Loucy (cell line): Measurements from ENCODE around the gene TRMT11.

ENCODE experiments used
- H2AFZ ChIP-seq: fragments of 200-600 bp; sonication (generic); 2 replicates; pipeline ENCODE4 v1.6.0; 2016; ENCODE audit warnings: antibody characterized with exemption, mild to moderate bottlenecking, low read length, moderate library complexity
- H3F3A ChIP-seq: fragments of 200-600 bp; 2 replicates; pipeline ENCODE4 v1.6.0; 2016; ENCODE audit warnings: antibody characterized with exemption, low read depth, mild to moderate bottlenecking
- H3K27me3 ChIP-seq: fragments of 200-600 bp; sonication (generic); 2 replicates; pipeline ENCODE4 v1.6.1; 2014; ENCODE audit warnings: low read length, mild to moderate bottlenecking; ENCODE audit not compliant: insufficient read depth, poor library complexity, severe bottlenecking
- H3K36me3 ChIP-seq: fragments of 200-600 bp; sonication (generic); 2 replicates; pipeline ENCODE4 v1.6.1; 2016; ENCODE audit warnings: low read length; ENCODE audit not compliant: insufficient read depth
- H3K4me1 ChIP-seq: fragments of 200-600 bp; sonication (generic); 2 replicates; pipeline ENCODE4 v1.5.1; 2014; ENCODE audit warnings: low read length, mild to moderate bottlenecking; ENCODE audit not compliant: insufficient read depth, poor library complexity, severe bottlenecking
- H3K4me2 ChIP-seq: fragments of 200-600 bp; sonication (generic); 2 replicates; pipeline ENCODE4 v1.6.0; 2014; ENCODE audit warnings: antibody characterized with exemption, low read length, low read depth, mild to moderate bottlenecking; ENCODE audit not compliant: poor library complexity, severe bottlenecking
- H3K4me3 ChIP-seq: fragments of 200-600 bp; sonication (generic); 2 replicates; pipeline ENCODE4 v1.5.1; 2014; ENCODE audit warnings: low read length, mild to moderate bottlenecking, mixed read lengths; ENCODE audit not compliant: poor library complexity, severe bottlenecking
- H3K79me2 ChIP-seq: fragments of 200-600 bp; sonication (generic); 2 replicates; pipeline ENCODE4 v1.6.1; 2014; ENCODE audit warnings: low read length; ENCODE audit not compliant: insufficient read depth
- H3K9ac ChIP-seq: fragments of 200-600 bp; sonication (generic); 2 replicates; pipeline ENCODE4 v1.6.0; 2014; ENCODE audit warnings: mild to moderate bottlenecking, low read depth, low read length, moderate library complexity; ENCODE audit not compliant: poor library complexity, severe bottlenecking
- H3K9me2 ChIP-seq: fragments of 200-600 bp; sonication (generic); replicated peaks from 2 replicates; pipeline ENCODE4 v1.6.1; 2016; ENCODE audit warnings: low read depth, low read length, mixed read lengths
- H3K9me3 ChIP-seq: fragments of 200-600 bp; sonication (generic); 2 replicates; pipeline ENCODE4 v1.6.1; 2014; ENCODE audit warnings: mild to moderate bottlenecking, antibody characterized with exemption, low read length, low read depth; ENCODE audit not compliant: insufficient read depth
- H4K20me1 ChIP-seq: fragments of 200-600 bp; sonication (generic); 2 replicates; pipeline ENCODE4 v1.6.0; 2014; ENCODE audit warnings: antibody characterized with exemption, low read length, mild to moderate bottlenecking; ENCODE audit not compliant: insufficient read depth, poor library complexity, severe bottlenecking
- CTCF ChIP-seq: fragments of 200-600 bp; sonication (generic); conservative IDR thresholded peaks from 2 replicates; pipeline ENCODE4 v1.5.1; 2014; ENCODE audit warnings: mild to moderate bottlenecking, antibody characterized with exemption, low read length
- EZH2phosphoT487 ChIP-seq: fragments of 200-600 bp; IDR thresholded peaks from 2 replicates; pipeline ENCODE4 v1.6.1; 2018; ENCODE audit warnings: antibody characterized with exemption, mild to moderate bottlenecking, moderate library complexity, borderline replicate concordance

The TRMT11 gene

GRCh38 chr6:125988280-125988679 is 1.9 kb downstream of the TRMT11 start:
- no peak overlapping the region for H3K9ac ChIP-seq
- H2AFZ ChIP-seq = no peak overlapping the region
- TF ChIP-seq CTCF (no peak), EZH2phosphoT487 (no peak)
- no peaks in the 10 kb centered on the region for H3K9me2 ChIP-seq
- H3F3A ChIP-seq = 0 out of 2 replicates have a peak, but pooled peaks cover 5% of the 10 kb centered on the region
- H4K20me1 ChIP-seq = peaks cover 11% of the 10 kb centered on the region
- H3K79me2 ChIP-seq = peaks cover 53% of the 10 kb centered on the region
- H3K4me2 ChIP-seq = peak overlapping the region; percentile 81
- no peaks in the 10 kb centered on the region for H3K27me3 ChIP-seq
- peak overlapping the region; percentile 80 for H3K4me3 ChIP-seq
- H3K36me3 ChIP-seq = no peaks in the 10 kb centered on the region
- peaks cover 69% of the 10 kb centered on the region for H3K4me1 ChIP-seq
- H3K9me3 ChIP-seq = no peaks in the 10 kb centered on the region

GRCh38 chr6:125989631-125990030 is 3.3 kb downstream of the TRMT11 start:
- peak overlapping the region; percentile 80 for H3K4me3 ChIP-seq
- H3K79me2 ChIP-seq = peaks cover 55% of the 10 kb centered on the region
- no peak overlapping the region for H2AFZ ChIP-seq
- H3K9me3 ChIP-seq = no peaks in the 10 kb centered on the region
- H3K4me1 ChIP-seq = peaks cover 74% of the 10 kb centered on the region
- TF ChIP-seq CTCF (no peak), EZH2phosphoT487 (no peak)
- no peak overlapping the region for H3K9ac ChIP-seq
- 0 out of 2 replicates have a peak, but pooled peaks cover 5% of the 10 kb centered on the region for H3F3A ChIP-seq
- no peaks in the 10 kb centered on the region for H3K9me2 ChIP-seq
- peak overlapping the region; percentile 81 for H3K4me2 ChIP-seq
- H3K36me3 ChIP-seq = no peaks in the 10 kb centered on the region
- H4K20me1 ChIP-seq = peaks cover 11% of the 10 kb centered on the region
- no peaks in the 10 kb centered on the region for H3K27me3 ChIP-seq

- 0 out of 2 replicates have a peak, but pooled peaks cover 5% of the 10 kb centered on the region for H3F3A ChIP-seq
- peaks cover 13% of the 10 kb centered on the region for H4K20me1 ChIP-seq
- H3K9ac ChIP-seq = no peak overlapping the region
- H3K4me1 ChIP-seq = peaks cover 67% of the 10 kb centered on the region
- H3K27me3 ChIP-seq = no peaks in the 10 kb centered on the region
- no peaks in the 10 kb centered on the region for H3K36me3 ChIP-seq
- H2AFZ ChIP-seq = no peak overlapping the region
- no peaks in the 10 kb centered on the region for H3K9me2 ChIP-seq
- H3K79me2 ChIP-seq = peaks cover 42% of the 10 kb centered on the region
- no peaks in the 10 kb centered on the region for H3K9me3 ChIP-seq
- TF ChIP-seq EZH2phosphoT487 (no peak), CTCF (no peak)
- H3K4me3 ChIP-seq = peak overlapping the region; percentile 12
- H3K4me2 ChIP-seq = peak overlapping the region; percentile 30
Observed at GRCh38 chr6:125991653-125992052, 5.3 kb downstream of the TRMT11 start.
